GM19239 (cell line): Measurements from ENCODE around the gene CTSE.

ENCODE experiments used
- DNase-seq: peaks from one replicate; pipeline ENCODE4 v3.0.0; 2011; ENCODE audit warnings: low spot score; ENCODE audit not compliant: insufficient read length
- FAIRE-seq: peaks from 2 replicates; lab custom pipeline; 2011; peaks lifted over from hg19 to GRCh38; lab: Jason Lieb, UNC

The CTSE gene

GRCh38 chr1:206050655-206051235, 27.1 kb upstream of the CTSE start:
- FAIRE-seq (peak; percentile 96), DNase-seq (no peak)

- DNase-seq, result no peak
- FAIRE-seq, result no peak
Observed at GRCh38 chr1:206049919-206050600, 26.4 kb upstream of the CTSE start.

GRCh38 chr1:206049293-206049692, 25.6 kb upstream of the CTSE start:
- no peak for DNase-seq
- peak; percentile 94 for FAIRE-seq

- FAIRE-seq (no peak), DNase-seq (no peak)
Observed at GRCh38 chr1:206048582-206048981, 24.9 kb upstream of the CTSE start.

- FAIRE-seq (peak; percentile 86), DNase-seq (no peak)
Observed at GRCh38 chr1:206047271-206047670, 23.6 kb upstream of the CTSE start.

GRCh38 chr1:206041640-206042039, 17.9 kb upstream of the CTSE start:
- peak; percentile 26 for FAIRE-seq
- no peak for DNase-seq

- DNase-seq, result no peak
- no peak for FAIRE-seq
Observed at GRCh38 chr1:206040328-206040727, 16.6 kb upstream of the CTSE start.

GRCh38 chr1:206039046-206039973, 15.6 kb upstream of the CTSE start:
- no peak for DNase-seq
- FAIRE-seq, result no peak

- DNase-seq (no peak), FAIRE-seq (peak; percentile 35)
Observed at GRCh38 chr1:206037581-206037980, 13.9 kb upstream of the CTSE start.

GRCh38 chr1:206036663-206037455, 13.2 kb upstream of the CTSE start:
- FAIRE-seq, result peak; percentile 79

GRCh38 chr1:206035027-206035426, 11.3 kb upstream of the CTSE start:
- FAIRE-seq, result no peak
- DNase-seq, result no peak

More at GRCh38 chr1:206036663-206037455, 13.2 kb upstream of the CTSE start:
- DNase-seq, result no peak

GRCh38 chr1:206032380-206033140, 8.9 kb upstream of the CTSE start:
- DNase-seq, result no peak
- no peak for FAIRE-seq

GRCh38 chr1:206030714-206031113, 7.0 kb upstream of the CTSE start:
- DNase-seq, result peak; percentile 44
- peak; percentile 96 for FAIRE-seq

GRCh38 chr1:206030191-206030590, 6.5 kb upstream of the CTSE start:
- no peak for DNase-seq
- FAIRE-seq, result no peak

- FAIRE-seq (no peak), DNase-seq (no peak)
Observed at GRCh38 chr1:206029484-206029883, 5.8 kb upstream of the CTSE start.

GRCh38 chr1:206025283-206025820, 1.7 kb upstream of the CTSE start:
- DNase-seq (no peak), FAIRE-seq (no peak)

GRCh38 chr1:206022766-206023165, 929 bp downstream of the CTSE start:
- FAIRE-seq (no peak), DNase-seq (no peak)

- no peak for FAIRE-seq
- no peak for DNase-seq
Observed at GRCh38 chr1:206021626-206022365, 1.9 kb downstream of the CTSE start.
